SIG-M5 treated with dmso at 0.1 percent for 504 hours (cell line): Measurements from ENCODE around the gene IRF2.
A peak's percentile ranks its signal among the peaks of the same experiment; 100 is the strongest.

Source experiments
- DNase-seq: peaks from one replicate; lab custom pipeline; 2025; ENCODE audit not compliant: unreplicated experiment; lab: John Stamatoyannopoulos, UW

The IRF2 gene

DNA sequence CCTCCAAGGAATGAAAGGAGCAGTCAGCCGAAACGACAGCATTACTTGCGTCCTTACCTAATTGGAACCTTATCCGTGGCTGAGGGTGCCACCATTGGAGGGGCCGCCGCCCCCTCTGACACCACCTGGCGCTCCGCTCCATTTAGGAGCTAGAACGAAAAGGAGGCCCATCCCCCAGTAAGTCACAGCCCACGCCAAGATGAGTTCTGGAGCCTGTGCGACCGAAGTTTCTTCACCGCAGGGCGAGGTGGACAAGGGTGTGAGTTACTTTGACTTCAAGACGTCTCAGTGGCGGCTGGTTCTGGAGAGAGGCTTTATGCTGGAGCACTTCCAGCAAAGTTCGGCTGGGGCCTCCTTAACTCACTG, 729 bp upstream of the IRF2 start:
- peak; percentile 24 for DNase-seq

DNA sequence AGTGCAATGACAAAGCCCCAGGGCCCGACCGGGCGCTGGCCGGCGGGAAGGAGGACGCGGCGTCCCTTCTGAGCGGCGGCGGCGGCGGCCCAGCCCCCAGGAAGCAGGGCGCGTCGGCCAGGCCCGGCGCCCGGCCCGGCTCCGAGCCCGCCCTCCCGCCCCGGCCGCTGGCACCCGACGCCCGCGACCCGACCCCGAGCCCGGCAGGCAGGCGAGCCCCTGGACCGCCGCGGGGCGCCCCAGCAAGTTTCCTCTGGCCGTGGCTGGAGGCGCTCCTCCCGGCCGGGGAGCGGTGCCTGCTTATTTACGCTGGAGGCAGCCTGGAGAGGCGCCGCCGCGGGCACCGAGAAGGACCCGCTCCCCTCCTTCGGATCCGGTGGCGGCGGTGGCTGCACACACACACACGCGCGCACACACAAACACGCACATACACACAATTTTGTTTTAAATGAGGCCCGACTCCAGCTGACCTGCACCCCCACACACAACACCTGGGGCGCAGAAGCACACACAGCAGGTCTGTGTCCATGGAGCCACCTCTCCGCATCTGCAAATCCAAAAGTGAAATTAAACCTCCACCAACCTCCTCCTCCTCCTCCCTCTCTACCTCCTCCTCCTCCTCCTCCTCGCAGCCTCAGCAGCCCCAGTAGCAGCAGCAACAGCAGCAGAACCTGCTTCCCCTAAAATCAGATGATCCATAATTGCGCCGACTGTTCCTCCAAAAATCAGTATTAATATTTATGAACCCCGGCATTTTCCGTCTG, 669 bp downstream of the IRF2 start:
- DNase-seq, result peak; percentile 43

DNA sequence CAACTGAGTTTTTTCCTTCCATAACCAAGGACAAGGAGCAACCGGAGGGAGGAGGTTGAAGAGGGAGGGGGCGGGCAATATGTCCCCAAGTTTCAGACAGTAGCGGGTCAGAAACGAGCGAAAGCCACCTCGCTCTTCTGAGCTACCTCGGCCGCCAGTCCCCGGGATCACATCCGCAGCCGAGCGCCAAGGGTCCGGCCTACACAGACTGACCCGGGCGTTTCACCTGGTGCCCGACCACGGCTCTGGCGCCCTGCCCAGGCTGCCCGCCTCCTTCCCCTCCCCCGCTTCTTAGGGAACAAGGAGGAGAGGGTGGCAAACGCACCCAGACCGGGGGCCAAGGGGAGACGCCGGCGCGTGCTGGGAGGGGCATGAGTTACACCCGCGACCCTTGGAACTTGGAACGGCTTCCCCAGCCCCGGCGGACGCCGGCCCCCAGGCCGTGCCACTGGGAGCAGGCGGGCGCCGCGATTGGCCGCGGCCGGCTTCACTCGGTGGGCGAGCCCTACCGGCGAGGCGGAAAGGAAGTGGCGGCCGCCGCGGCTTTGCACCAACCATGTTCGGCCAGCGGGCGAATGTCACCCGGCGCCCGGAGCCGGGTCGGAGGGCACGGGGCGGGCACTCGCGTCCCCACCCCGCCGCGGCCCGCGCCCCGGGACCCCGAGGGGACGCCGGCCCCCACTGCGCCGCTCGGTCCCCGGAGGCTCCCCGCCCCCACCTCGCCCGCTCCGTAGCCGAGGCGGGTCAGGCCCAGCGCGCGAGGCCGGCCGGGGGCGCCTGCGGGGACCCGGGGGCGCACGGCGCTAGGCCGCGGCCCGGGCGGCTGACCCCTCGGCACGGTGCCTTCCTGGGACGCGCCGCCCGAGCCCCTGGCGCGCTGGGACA, 1.5 kb downstream of the IRF2 start:
- DNase-seq, result no peak

DNA sequence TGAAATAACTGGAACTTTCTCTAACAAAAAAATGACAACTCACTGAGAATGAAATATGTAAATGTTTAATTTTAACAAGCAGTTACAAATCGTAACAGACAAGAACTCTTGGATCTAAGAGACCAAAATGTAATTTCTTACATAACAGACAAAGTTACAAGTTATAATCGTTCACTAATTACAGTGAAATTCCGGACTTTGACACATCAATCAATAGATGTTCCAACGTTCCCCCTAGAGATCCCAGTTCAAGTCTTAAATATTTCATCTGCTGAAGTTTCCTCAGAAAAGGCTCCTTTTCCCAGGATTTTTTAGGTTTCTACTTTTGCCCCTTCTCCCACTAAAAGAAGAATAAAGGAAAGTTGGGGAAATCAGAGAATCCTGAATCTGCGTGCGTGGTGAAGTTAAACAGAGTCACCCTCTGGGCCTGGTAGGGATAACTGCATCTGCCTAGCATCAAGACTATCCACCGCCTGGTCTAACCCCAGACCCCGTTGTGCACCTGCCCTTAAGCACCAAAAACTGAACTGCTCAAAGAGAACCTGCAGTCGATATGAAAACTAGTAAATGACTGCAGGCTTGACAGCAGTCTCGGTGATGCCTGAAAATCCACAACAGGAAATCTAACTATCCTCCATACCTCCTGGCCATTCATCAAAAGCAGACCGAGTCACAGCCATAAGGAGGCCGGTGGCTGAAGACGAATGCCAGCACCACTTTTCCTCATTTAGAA, 2.3 kb downstream of the IRF2 start:
- peak; percentile 35 for DNase-seq

DNA sequence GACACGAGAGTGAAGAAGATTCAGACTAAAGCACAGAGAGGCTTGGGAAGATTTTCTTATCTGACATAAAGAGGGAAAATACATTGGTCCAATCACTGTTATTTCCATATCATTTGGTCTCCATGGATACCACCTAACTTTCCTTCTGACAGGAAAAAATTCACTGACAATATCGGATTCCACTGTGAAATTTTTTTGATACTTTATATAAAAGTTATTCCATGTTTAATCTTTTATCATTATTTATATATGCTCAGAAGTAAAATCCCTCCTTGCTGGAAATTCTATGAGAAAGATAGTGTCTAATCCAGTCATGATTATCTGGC, 3.6 kb downstream of the IRF2 start:
- no peak for DNase-seq

DNA sequence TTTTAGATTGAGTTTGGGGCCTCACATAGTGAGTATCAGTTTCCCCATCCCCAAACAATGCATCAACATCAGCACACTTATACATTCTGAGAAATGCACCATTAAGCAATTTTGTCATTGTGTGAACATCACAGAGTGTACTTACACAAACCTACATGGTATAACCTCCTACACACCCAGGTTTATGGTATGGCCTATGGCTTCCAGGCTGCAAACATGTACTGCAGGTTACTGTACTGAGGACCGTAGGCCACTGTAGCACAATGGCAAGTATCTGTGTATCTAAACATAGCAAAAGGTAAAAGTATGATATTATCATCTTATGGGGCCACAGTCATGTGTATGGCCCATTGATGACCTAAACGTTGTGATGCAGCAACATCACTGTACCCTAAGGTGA, 7.7 kb downstream of the IRF2 start:
- no peak for DNase-seq

DNA sequence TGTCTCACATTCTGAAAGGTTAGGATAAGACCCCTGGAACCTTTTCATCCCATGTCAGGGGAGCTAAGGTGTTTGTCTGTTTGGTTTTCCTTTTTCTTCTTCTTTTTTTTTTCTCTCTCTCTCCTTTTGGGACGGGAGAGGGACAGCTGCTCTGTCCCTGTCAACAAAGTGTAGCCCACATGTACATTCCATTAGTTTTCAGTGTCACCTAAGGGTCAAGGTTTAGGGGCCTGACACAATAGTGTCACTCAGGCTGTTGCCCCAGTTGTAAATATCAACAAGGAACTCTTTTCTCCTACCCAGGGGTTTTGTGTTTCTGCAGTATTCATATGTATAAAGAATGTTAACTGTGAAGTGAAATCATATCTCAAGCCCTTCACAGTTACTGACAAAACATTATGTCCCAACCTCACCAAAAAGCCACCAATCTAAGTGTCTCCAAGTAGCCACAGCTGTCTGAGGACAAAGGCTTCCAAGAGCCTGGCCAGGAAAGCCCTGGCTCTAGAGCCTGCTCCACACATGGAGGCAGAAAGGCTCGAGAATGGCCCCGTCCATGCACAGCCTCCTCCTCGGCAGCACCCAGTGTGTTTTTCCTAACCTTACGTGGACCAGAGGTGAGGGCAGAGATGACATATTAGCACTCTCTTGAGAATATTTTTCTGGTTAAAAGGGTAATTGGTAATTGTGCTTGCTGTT, 9.4 kb downstream of the IRF2 start:
- DNase-seq, result no peak

DNA sequence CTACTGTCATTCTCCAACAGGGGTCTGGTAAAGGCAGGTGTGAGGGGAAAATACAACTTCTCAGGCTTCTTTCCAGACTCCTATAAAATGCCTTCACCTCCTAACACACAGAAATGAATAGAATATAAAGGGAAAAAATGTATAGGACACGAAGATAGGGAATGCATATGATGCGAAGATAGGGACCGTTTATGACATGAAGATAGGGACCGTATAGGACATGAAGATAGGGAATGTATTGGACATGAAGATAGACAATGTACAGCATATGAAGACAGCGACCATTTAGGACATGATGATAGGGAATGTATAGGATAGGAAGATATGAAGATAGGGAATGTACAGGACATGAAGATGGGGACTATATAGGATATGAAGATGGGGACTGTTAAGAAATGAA, 10.5 kb downstream of the IRF2 start:
- no peak for DNase-seq

DNA sequence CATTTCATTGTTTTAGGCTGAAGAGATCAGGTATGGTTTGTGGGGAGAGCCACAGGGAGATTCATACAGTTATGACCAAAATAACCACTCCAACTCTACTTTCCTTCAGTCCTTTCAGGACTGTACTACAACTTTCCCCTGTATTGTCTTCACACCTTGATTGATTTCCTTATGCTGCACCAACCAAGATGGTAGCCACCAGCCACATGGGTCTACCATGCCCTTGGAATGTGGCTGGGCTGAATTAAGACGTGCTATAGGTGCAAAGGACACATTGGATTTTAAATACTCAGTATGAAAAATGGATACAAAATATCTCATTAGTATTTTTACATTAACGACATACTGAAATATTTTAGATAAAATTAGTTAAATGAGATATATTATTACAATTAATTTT, 11.2 kb downstream of the IRF2 start:
- no peak for DNase-seq

DNA sequence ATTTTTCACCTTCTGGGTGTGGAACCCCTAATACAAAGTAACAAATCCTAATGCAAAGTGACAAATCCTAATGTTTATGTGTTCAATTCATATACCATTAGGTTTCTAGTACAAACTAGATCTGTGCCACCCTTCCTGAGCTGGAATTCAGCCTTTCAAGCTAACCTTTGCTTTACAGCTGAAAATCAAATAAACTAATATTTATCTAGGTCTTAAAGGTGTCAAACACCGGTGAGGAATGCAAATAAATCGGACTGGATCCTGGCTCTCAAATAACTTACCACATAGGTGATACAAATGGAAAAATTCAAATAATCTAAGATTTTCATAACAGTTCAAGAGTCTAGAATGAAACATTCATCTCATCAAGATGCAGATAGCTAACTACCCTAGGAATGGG, 11.6 kb downstream of the IRF2 start:
- DNase-seq, result no peak

DNA sequence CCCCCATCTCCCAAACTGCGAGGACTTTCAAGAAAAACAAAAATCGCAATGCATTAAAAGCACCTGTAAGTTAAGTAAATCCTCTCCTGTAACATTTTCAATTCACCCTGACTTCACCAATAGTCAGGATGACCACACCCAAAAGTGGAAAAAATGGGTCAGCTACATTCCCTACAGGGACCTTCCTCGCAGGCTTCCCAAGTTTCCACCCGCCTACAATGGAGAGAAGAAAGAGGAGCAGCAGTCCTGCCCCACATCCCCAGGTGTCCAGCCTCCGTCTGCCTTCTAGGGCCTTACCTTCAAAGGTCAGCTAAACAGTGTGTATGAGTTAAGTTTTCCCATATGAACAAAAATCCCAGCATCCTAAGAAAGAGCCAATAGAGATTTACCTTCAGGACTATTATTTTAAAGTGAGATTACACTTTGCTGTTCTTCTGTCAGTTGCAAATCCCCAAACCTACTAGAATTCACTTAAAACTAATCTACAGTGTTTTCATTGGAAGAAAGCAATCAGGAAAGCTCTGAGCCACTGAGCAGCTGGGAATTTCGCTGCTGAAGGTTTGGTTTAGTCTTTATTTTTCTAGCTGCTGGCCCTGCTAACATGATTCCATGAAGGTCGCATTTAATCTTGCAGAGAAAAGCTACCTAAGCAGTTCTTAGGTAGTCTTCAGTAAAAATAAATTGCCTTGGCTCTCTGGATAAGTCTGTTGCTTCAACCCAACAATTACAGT, 12.5 kb downstream of the IRF2 start:
- DNase-seq, result no peak

DNA sequence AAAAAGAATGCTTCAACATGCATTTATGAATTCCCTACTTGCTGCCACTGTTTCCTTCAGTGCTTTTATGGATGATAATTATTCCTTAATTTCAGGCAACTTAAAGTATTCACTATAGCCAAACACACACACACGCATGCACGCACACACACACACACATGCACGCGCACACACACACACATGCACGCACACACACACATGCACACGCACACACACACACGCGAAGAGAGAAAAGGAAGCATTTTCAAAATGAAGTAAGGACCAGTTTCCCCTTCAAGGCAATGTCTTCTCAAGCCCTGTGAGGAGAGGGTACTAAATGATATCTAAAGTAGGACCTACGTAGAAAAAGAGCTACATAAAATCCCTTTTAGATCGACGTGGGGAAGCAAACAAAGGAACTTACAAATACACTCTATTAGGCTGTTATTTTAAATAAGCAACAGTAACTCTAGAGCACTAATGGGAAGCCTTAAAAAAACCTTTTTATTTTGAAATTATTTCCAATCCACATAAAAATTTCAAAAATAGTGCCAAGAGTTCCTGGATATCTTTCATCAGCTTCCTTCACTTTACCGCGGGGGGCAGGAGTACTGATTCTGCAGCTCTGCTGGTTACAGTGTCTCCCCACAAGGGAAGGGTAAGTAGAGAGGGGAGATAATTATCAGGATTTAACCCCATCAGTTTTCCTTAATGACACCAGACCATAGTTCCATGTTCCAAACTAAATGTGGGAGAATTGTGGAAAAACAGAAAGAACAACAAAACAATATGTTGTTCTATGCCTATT, 13.7 kb downstream of the IRF2 start:
- DNase-seq, result no peak

DNA sequence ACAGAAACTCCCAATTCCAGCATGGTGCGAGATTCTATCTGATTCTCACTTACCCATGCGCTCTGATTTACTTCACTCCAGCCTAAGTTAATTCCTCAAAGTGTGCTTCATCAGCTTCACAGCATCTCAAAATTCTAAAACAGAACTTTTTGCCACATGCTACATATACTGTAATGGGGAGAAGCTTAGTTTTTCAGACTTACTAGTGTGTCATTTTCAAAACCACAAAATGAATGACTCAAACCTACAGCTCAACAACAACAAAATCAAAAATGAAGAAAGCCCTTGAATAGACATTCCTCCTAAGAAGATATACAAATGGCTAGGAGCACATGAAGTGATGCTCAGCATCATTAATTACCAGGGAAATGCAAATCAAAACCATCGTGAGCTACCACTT, 14.9 kb downstream of the IRF2 start:
- no peak for DNase-seq

DNA sequence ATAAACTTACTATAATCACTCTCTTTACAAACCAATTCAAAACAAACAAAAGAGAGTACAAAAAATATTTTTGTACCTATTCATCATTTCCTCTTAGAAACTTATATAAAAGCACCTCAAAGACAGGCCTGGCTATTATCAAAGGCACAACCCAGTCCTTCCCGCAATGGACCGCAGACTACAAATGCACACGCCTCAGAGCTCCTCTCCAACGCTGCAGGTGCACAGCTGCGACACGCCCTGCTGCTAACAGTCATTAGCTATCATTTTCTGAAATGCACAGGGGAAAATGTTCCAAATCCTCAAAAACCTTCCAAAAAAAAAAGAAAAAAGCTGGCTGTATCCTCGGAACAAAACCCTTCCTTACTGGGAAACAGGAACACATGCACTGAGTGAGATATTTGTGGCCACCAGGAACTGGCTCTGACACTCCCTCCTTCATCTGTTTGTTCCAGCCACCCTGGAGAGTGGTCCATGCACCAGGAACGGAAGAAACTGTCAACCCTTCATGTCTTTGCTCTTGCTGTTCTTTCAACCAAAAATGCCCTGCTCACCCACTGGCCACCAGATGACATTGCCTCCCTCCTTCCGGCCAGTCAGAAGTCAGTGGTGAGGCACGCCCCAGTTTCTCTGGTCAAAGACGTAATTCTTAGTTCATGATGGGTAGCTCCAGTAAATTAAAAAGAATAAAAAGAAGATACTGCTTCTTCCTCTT, 16.7 kb downstream of the IRF2 start:
- DNase-seq, result no peak

DNA sequence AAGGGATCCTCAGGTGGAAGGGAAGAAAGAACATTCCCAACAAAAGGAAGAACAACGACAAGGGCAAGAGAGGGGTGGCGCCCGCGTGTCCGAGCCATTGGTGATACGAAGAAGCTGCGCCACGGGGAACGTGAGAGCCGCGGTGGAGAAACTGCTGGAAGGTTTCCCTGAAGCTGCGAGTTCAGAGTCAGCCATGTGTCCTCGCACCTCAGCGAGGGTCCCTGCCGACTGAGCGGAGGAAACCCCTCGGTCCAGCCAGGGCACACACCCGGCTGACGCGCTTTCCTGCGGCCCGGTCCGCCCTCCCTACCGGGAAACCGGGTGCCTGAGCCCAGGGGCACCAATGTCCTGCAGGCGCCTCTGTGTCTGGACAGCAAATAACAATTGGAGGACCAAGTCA, 18.0 kb downstream of the IRF2 start:
- no peak for DNase-seq

DNA sequence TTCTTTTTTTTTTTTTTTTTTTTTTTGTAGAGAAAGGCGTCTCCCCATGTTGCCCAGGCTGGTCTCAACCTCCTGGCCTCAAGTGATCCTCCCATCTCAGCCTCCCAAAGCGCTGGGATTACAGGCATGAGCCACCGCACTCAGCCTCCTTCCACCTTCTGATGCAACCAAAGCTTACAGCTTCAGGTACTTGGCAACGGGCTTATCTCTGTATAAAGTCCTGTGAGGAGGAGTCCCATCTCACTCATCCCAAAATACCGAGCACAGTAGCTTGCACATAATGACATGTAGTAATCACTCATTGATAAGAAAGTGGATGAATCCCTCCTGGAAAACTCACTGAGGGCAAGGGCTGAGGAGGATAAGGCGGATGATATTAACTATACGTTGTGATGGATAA, 19.1 kb downstream of the IRF2 start:
- DNase-seq, result no peak

DNA sequence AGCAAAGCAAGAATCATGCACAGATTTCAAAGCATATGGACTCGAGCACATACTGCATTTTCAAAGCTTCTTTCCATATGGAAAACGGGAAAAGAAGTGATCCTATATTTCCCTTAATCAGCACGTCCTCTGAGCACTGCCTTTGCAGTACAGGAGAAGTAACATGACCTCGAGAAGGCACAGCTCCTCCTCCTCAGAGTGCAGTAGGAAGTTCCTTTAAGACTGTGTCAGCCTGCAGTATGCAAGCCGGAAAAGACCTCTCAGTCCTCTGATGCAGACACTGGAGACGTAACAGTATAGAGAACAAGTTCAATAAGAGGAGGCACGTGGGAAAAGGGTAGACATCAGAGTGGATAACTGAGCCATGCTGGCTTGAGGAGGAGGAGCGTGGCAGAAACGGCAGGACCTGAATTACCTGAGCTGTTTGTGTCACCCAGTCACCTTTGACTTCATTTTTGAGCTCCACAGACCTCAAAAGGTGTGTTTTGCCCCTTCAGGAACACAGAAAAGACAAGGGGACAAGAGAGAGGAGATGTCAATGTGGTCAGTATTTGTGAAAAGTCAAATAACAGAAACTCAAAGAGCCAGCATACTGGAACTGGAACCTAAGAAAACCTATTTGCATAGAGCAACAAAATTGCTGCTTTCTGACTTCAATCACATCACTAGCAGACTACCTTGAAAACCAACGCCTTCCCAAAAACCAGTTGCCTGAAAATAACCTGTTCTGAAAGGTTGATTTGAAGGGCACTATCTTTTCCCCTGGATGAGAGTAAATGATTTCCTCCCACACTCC, 20.8 kb downstream of the IRF2 start:
- DNase-seq, result peak; percentile 68

DNA sequence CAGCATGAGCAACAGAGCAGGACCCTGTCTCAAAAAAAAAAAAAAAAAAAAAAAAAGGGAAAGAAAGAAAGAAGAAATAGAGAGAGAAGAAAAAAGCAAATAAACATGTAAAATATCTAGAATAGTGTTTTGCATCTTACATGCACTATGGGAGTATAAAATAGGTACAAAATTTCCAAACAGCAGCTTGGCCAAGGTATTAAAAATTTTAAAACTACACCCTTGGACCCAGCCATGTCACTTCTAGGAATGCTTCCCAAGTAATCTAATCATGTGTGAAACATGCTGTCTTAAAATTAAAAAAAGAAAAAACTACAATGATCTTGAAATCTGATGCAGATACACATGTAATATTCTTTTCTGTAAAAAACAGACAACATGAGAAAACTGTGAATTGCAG, 21.6 kb downstream of the IRF2 start:
- no peak for DNase-seq

DNA sequence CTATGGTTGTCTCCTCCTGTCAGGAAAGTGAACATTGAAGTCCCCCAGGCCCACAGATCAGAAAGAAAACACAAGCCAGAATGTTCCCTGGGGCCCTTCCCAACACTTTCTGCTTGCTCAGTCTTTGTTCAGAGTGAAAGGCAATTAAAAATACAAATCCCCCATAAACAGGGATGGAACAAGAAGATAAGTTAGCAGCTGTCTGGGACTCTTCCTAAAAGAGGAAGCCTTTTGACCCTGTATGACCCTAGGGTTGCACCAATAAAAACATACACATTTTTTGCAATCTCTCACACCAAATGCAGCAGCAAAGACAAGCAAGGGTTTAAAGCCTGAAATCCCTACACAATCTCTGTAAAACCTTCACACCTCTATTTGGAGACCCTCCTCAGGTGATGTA, 22.6 kb downstream of the IRF2 start:
- peak; percentile 46 for DNase-seq
